T follicular helper cell (primary cell): Measurements from ENCODE around the gene MTFP1.
"Not testable (repeated sequence)": the region's sequence is repeated elsewhere in the genome, so short reads cannot be mapped to it uniquely, and the experiment has no call there.

ENCODE experiments used
- DNase-seq: peaks from one replicate; pipeline ENCODE4 v3.0.0-alpha.2; 2020; ENCODE audit warnings: low read depth

The MTFP1 gene

GRCh38 chr22:30402028-30402765 is 23.4 kb upstream of the MTFP1 start:
- no peak for DNase-seq

- DNase-seq = not testable (repeated sequence)
Observed at GRCh38 chr22:30402766-30403104, 22.8 kb upstream of the MTFP1 start.

GRCh38 chr22:30404307-30404706 is 21.3 kb upstream of the MTFP1 start:
- no peak for DNase-seq

- DNase-seq = no peak
Observed at GRCh38 chr22:30405731-30406130, 19.8 kb upstream of the MTFP1 start.

- no peak for DNase-seq
Observed at GRCh38 chr22:30406400-30406799, 19.2 kb upstream of the MTFP1 start.

- DNase-seq = no peak
Observed at GRCh38 chr22:30408388-30409102, 17.0 kb upstream of the MTFP1 start.

- no peak for DNase-seq
Observed at GRCh38 chr22:30411780-30412179, 13.8 kb upstream of the MTFP1 start.

- DNase-seq = no peak
Observed at GRCh38 chr22:30413001-30413400, 12.6 kb upstream of the MTFP1 start.

GRCh38 chr22:30413745-30414524 is 11.6 kb upstream of the MTFP1 start:
- no peak for DNase-seq

- DNase-seq = no peak
Observed at GRCh38 chr22:30414525-30415047, 11.0 kb upstream of the MTFP1 start.

GRCh38 chr22:30416403-30416802 is 9.2 kb upstream of the MTFP1 start:
- no peak for DNase-seq

- DNase-seq = no peak
Observed at GRCh38 chr22:30416837-30417236, 8.7 kb upstream of the MTFP1 start.

- DNase-seq = no peak
Observed at GRCh38 chr22:30420347-30421125, 5.0 kb upstream of the MTFP1 start.

- DNase-seq = no peak
Observed at GRCh38 chr22:30421695-30422480, 3.7 kb upstream of the MTFP1 start.

GRCh38 chr22:30422481-30423300 is 2.9 kb upstream of the MTFP1 start:
- no peak for DNase-seq

GRCh38 chr22:30423301-30423958 is 2.1 kb upstream of the MTFP1 start:
- DNase-seq = no peak

- DNase-seq = peak; percentile 98
Observed at GRCh38 chr22:30423959-30424533, 1.5 kb upstream of the MTFP1 start.

- no peak for DNase-seq
Observed at GRCh38 chr22:30424534-30425326, 838 bp upstream of the MTFP1 start.

GRCh38 chr22:30425327-30425615 is 297 bp upstream of the MTFP1 start:
- no peak for DNase-seq
